Fibroblast of the aortic adventitia (primary cell): Measurements from ENCODE around the gene PRICKLE4. TPM values are rescaled to one million over a fixed set of nuclear protein-coding genes. Genes with fewer than 3 reads are reported as not detected.

Experiments used
- DNase-seq: peaks from one replicate; pipeline ENCODE4 v3.0.0-alpha.2; 2010; ENCODE audit warnings: low read depth
- H3K4me3 ChIP-seq: 2 replicates; pipeline ENCODE4 v1.5.1; 2011; ENCODE audit warnings: low read depth, mild to moderate bottlenecking, control low read depth, low read length, moderate library complexity
- CTCF ChIP-seq: IDR thresholded peaks from 2 replicates; pipeline ENCODE4 v1.5.1; 2011; ENCODE audit warnings: mild to moderate bottlenecking, low read length, control low read depth, inconsistent platforms; ENCODE audit not compliant: insufficient read depth
- total RNA-seq: library from RNA; depleted of rRNA; stranded (reverse); fragments of >200 nt; gene quantifications from 2 replicates; pipeline ENCODE4 v1.2.3, GENCODE V29; 2012; ENCODE audit warnings: low replicate concordance

The PRICKLE4 gene
- total RNA-seq, 1 donor, result 0.45 TPM

- no peak for DNase-seq
- TF ChIP-seq CTCF, result no peak
These were observed 34.5 kb upstream of the PRICKLE4 start for GRCh38 chr6:41746107-41746506.

GRCh38 chr6:41747256-41748101 lies 33.1 kb upstream of the PRICKLE4 start, which contains the start of gene PGC:
TSS of gene PGC (minus strand) at chr6:41747397. CDS start at chr6:41747334, 63 bp downstream.
- no peak within 1 kb of the TSS for H3K4me3 ChIP-seq
- no peak for DNase-seq
- no peak for TF ChIP-seq CTCF

More at GRCh38 chr6:41746107-41746506, 34.5 kb upstream of the PRICKLE4 start:
- H3K4me3 ChIP-seq, result no peak overlapping the region

GRCh38 chr6:41748102-41748477 lies 32.5 kb upstream of the PRICKLE4 start:
- no peak overlapping the region for H3K4me3 ChIP-seq
- TF ChIP-seq CTCF, result no peak
- DNase-seq, result no peak

GRCh38 chr6:41748542-41748941 lies 32.0 kb upstream of the PRICKLE4 start:
- TF ChIP-seq CTCF, result no peak
- no peak for DNase-seq
- no peak overlapping the region for H3K4me3 ChIP-seq

GRCh38 chr6:41750374-41750773 lies 30.2 kb upstream of the PRICKLE4 start:
- H3K4me3 ChIP-seq, result no peak overlapping the region
- DNase-seq, result no peak
- TF ChIP-seq CTCF, result no peak

- TF ChIP-seq CTCF, result no peak
- no peak overlapping the region for H3K4me3 ChIP-seq
- no peak for DNase-seq
These were observed 24.7 kb upstream of the PRICKLE4 start for GRCh38 chr6:41755895-41756294.

- H3K4me3 ChIP-seq, result no peak overlapping the region
- no peak for TF ChIP-seq CTCF
- DNase-seq, result no peak
These were observed 24.2 kb upstream of the PRICKLE4 start for GRCh38 chr6:41756354-41756753.
